HepG2 (cell line): Measurements from ENCODE around the gene ECD. TPM values are rescaled to one million over a fixed set of nuclear protein-coding genes. Genes with fewer than 3 reads are reported as not detected.
A peak's percentile ranks its signal among the peaks of the same experiment; 100 is the strongest.

ENCODE experiments used
- ATAC-seq: fragments of 200-7000 bp; cut with Tn5 transposase; 3 replicates; pipeline ENCODE4 v1.9.1; 2020; ENCODE audit warnings: mild to moderate bottlenecking, moderate library complexity
- BruUV-seq: library from RNA; stranded (reverse); fragments of 400-500 nt; replicated peaks from 2 replicates; lab custom pipeline; 2021; lab: Mats Ljungman, UMichigan
- CTCF ChIA-PET: fragments of 300-600 bp; formaldehyde crosslinking; extraction: SDS; loops from one replicate; lab custom pipeline; 2021; ENCODE audit warnings: low total read pairs, inconsistent platforms, low intra/inter-chr PET ratio; lab: Yijun Ruan, JAX
- POLR2A ChIA-PET: fragments of 350-600 bp; sonication (Branson Sonifier 250); formaldehyde crosslinking; loops from one replicate; lab custom pipeline; 2020; ENCODE audit warnings: antibody characterized with exemption, inconsistent platforms; lab: Yijun Ruan, JAX
- DNase-seq: peaks from one replicate; pipeline ENCODE4 v3.0.0-alpha.2; 2015; ENCODE audit warnings: low spot score
- FAIRE-seq: peaks from 3 replicates; lab custom pipeline; 2011; peaks lifted over from hg19 to GRCh38; lab: Jason Lieb, UNC
- H2AFZ ChIP-seq: one replicate; pipeline ENCODE4 v1.6.1; 2011; ENCODE audit warnings: low read length, inconsistent platforms
- H3K27ac ChIP-seq: fragments of 300-600 bp; 3 replicates; pipeline ENCODE4 v1.8.0; 2011; ENCODE audit warnings: mixed run types, mild to moderate bottlenecking, mixed read lengths, low read length, inconsistent platforms; ENCODE audit not compliant: insufficient read depth; ENCODE audit errors: extremely low read length
- H3K27me3 ChIP-seq, 2 experiments: fragments of 200-600 bp in 1 of 2; 2 replicates in 1 of 2; 3 replicates in 1 of 2; pipeline versions ENCODE4 v1.6.0 to v1.8.0; 2011; ENCODE audit warnings: low read length in 2 of 2, mild to moderate bottlenecking in 2 of 2, moderate library complexity in 2 of 2, inconsistent platforms in 1 of 2; ENCODE audit not compliant: insufficient read depth in 2 of 2, control insufficient read depth in 1 of 2
- H3K36me3 ChIP-seq, 2 experiments: fragments of 200-600 bp in 1 of 2; replicated peaks in 1 of 2; 2 replicates in 1 of 2; 3 replicates in 1 of 2; pipeline versions ENCODE4 v1.5.1 to v1.8.0; 2011; ENCODE audit warnings: low read length in 2 of 2, inconsistent platforms in 1 of 2; ENCODE audit not compliant: insufficient read depth in 2 of 2, control insufficient read depth in 1 of 2
- H3K4me1 ChIP-seq: 2 replicates; pipeline ENCODE4 v1.5.1; 2012; ENCODE audit warnings: low read length, inconsistent platforms; ENCODE audit not compliant: insufficient read depth
- H3K4me2 ChIP-seq: 2 replicates; pipeline ENCODE4 v1.6.0; 2011; ENCODE audit warnings: low read depth, low read length, inconsistent platforms
- H3K4me3 ChIP-seq, 3 experiments: fragments of 200-600 bp in 1 of 3; sonication (generic), shearing (Covaris generic) in 1 of 3; replicated peaks in 1 of 3; 2 replicates each; pipeline ENCODE4 v1.5.1; 2011 to 2016; ENCODE audit warnings: low read length in 3 of 3, inconsistent platforms in 2 of 3, low read depth in 2 of 3, mild to moderate bottlenecking in 2 of 3, control low read depth in 1 of 3, mixed read lengths in 1 of 3; ENCODE audit not compliant: insufficient read depth in 1 of 3
- H3K79me2 ChIP-seq: one replicate; pipeline ENCODE4 v1.6.1; 2011; ENCODE audit warnings: low read length, inconsistent platforms; ENCODE audit not compliant: insufficient read depth
- H3K9ac ChIP-seq: 2 replicates; pipeline ENCODE4 v1.6.0; 2011; ENCODE audit warnings: mild to moderate bottlenecking, low read depth, low read length, inconsistent platforms; ENCODE audit not compliant: insufficient read depth
- H3K9me3 ChIP-seq: 2 replicates; pipeline ENCODE4 v1.5.1; 2012; ENCODE audit warnings: mild to moderate bottlenecking, low read length
- H4K20me1 ChIP-seq: 2 replicates; pipeline ENCODE4 v1.6.0; 2011; ENCODE audit warnings: inconsistent platforms, mild to moderate bottlenecking, low read length, moderate library complexity; ENCODE audit not compliant: insufficient read depth
- CERS6 ChIP-seq: sonication (generic); formaldehyde crosslinking; IDR thresholded peaks from 2 replicates; pipeline ENCODE4 v1.5.0; 2020; ENCODE audit warnings: missing genetic modification reagents
- FOXA3 ChIP-seq: IDR thresholded peaks from 2 replicates; pipeline ENCODE4 v1.6.1; 2016; ENCODE audit warnings: missing genetic modification reagents, missing compliant biosample characterization
- HOMEZ ChIP-seq: IDR thresholded peaks from 2 replicates; pipeline ENCODE4 v1.6.1; 2016; ENCODE audit warnings: low read depth
- NFE2 ChIP-seq: sonication (generic); formaldehyde crosslinking; IDR thresholded peaks from 2 replicates; pipeline ENCODE4 v1.4.0; 2020; ENCODE audit warnings: missing genetic modification reagents
- ONECUT2 ChIP-seq: sonication (generic); formaldehyde crosslinking; IDR thresholded peaks from 2 replicates; pipeline ENCODE4 v1.4.0; 2020; ENCODE audit warnings: missing genetic modification reagents
- POLR2AphosphoS5 ChIP-seq: IDR thresholded peaks from 2 replicates; pipeline ENCODE4 v1.6.1; 2012; ENCODE audit warnings: low read depth, low read length
- RARA ChIP-seq: IDR thresholded peaks from 2 replicates; pipeline ENCODE4 v1.6.1; 2016; ENCODE audit warnings: missing genetic modification reagents, missing compliant biosample characterization
- SOX5 ChIP-seq: IDR thresholded peaks from 2 replicates; pipeline ENCODE4 v1.6.1; 2016; ENCODE audit warnings: borderline replicate concordance
- ZBTB21 ChIP-seq: sonication (generic); formaldehyde crosslinking; IDR thresholded peaks from 2 replicates; pipeline ENCODE4 v1.4.0; 2020; ENCODE audit warnings: missing genetic modification reagents
- ZFP36L2 ChIP-seq: sonication (generic); formaldehyde crosslinking; IDR thresholded peaks from 2 replicates; pipeline ENCODE4 v1.4.0; 2020; ENCODE audit warnings: missing genetic modification reagents
- ZNF510 ChIP-seq: sonication (generic); formaldehyde crosslinking; IDR thresholded peaks from 2 replicates; pipeline ENCODE4 v1.4.0; 2020; ENCODE audit warnings: low read depth, mild to moderate bottlenecking, missing genetic modification reagents
- ZNF557 ChIP-seq: sonication (generic); formaldehyde crosslinking; IDR thresholded peaks from 2 replicates; pipeline ENCODE4 v1.4.0; 2020; ENCODE audit warnings: missing genetic modification reagents
- ZNF558 ChIP-seq: sonication (generic); formaldehyde crosslinking; IDR thresholded peaks from 2 replicates; pipeline ENCODE4 v1.9.0; 2022; ENCODE audit warnings: mild to moderate bottlenecking, missing genetic modification reagents, borderline replicate concordance
- ZNF790 ChIP-seq: sonication (generic); formaldehyde crosslinking; IDR thresholded peaks from 2 replicates; pipeline ENCODE4 v1.8.0; 2022; ENCODE audit warnings: missing genetic modification reagents, mild to moderate bottlenecking, borderline replicate concordance
- ZSCAN31 ChIP-seq: sonication (generic); formaldehyde crosslinking; IDR thresholded peaks from 2 replicates; pipeline ENCODE4 v1.5.0; 2020; ENCODE audit warnings: low read depth, mild to moderate bottlenecking, missing genetic modification reagents
- WGBS: methylation state at CpG from one replicate; pipeline ENCODE4 v1.1.6; 2017; ENCODE audit warnings: low lambda C conversion rate; 5-methylcytosine and 5-hydroxymethylcytosine counted together
- in situ Hi-C: cut with HindIII; loops from 2 replicates; pipeline ENCODE4 v1.10.0; 2017; ENCODE audit warnings: low pct_unique_long_range_greater_than_20kb; ENCODE audit not compliant: extremely low pct_ligation_motif_present
- intact Hi-C: fragments of 100-400 bp; cut with micrococcal nuclease; formaldehyde crosslinking; loops from one replicate; pipeline ENCODE4 v1.10.0; 2022; ENCODE audit not compliant: unreplicated experiment
- polyA plus RNA-seq, 8 experiments: library from polyadenylated mRNA; depleted of rRNA in 3 of 8; stranded (reverse) in 7 of 8; unstranded in 1 of 8; fragments of >200 nt; fragmentation: Illumina TruSeq in 4 of 8; extraction: Trizol in 4 of 8; gene quantifications; 2 replicates each; pipeline versions ENCODE4 v1.2.1 to v1.2.3, GENCODE V29; 2011 to 2016; ENCODE audit warnings: low read depth in 4 of 8, missing spikeins in 1 of 8, mixed read lengths in 1 of 8; ENCODE audit not compliant: insufficient read depth in 1 of 8
- total RNA-seq, 5 experiments: library from RNA; depleted of rRNA; stranded (reverse); fragments of >200 nt; fragmentation: Illumina TruSeq; extraction: Trizol; gene quantifications; 2 replicates each; pipeline ENCODE4 v1.2.3, GENCODE V29; 2016; ENCODE audit warnings: low read depth in 1 of 5
- TF ChIP-seq, protein P1 (sequence below): IDR thresholded peaks from 2 replicates; pipeline ENCODE4 v1.6.1; 2016
- TF ChIP-seq, protein P2 (sequence below): sonication (generic); formaldehyde crosslinking; conservative IDR thresholded peaks from 2 replicates; pipeline ENCODE4 v1.4.0; 2020; ENCODE audit warnings: mild to moderate bottlenecking, missing genetic modification reagents, moderate library complexity

The ECD gene
- total and polyA plus RNA-seq, 2 of the 13 experiments (the other 11 are each of a cell fraction or from before 2014, with no cell fraction given) = 21.5 to 27.6 TPM

DNA sequence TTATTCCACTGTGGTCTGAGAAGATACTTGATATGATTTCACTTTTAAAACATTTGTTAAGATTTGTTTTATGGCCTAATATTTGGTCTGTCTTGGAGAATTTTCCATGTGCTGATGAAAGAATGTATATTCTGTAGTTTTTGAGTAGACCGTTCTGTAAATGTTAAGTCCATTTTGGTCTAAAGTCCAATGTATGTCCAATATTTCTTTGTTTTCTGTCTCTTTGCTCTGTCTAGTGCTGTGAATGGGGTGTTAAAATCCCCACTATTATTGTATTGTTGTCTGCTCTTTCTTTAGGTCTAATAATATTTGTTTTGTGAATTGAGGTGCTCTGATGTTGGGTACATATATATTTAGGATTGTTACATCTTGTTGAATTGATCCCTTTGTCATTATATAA, 47.9 kb upstream of the ECD start (continued):
- TF ChIP-seq HOMEZ (peak; percentile 27; the same call in 1 of the 2 replicates), RARA (CRISPR knock-in tag) (no peak), SOX5 (CRISPR knock-in tag) (peak; percentile 54), ZNF557 (no peak), ZSCAN31 (no peak), ZNF790 (CRISPR knock-in tag) (no peak), ZFP36L2 (no peak), ZBTB21 (no peak), CERS6 (no peak)
- TF ChIP-seq, protein P1, sequence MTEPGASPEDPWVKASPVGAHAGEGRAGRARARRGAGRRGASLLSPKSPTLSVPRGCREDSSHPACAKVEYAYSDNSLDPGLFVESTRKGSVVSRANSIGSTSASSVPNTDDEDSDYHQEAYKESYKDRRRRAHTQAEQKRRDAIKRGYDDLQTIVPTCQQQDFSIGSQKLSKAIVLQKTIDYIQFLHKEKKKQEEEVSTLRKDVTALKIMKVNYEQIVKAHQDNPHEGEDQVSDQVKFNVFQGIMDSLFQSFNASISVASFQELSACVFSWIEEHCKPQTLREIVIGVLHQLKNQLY (CRISPR knock-in tag) = no peak

DNA sequence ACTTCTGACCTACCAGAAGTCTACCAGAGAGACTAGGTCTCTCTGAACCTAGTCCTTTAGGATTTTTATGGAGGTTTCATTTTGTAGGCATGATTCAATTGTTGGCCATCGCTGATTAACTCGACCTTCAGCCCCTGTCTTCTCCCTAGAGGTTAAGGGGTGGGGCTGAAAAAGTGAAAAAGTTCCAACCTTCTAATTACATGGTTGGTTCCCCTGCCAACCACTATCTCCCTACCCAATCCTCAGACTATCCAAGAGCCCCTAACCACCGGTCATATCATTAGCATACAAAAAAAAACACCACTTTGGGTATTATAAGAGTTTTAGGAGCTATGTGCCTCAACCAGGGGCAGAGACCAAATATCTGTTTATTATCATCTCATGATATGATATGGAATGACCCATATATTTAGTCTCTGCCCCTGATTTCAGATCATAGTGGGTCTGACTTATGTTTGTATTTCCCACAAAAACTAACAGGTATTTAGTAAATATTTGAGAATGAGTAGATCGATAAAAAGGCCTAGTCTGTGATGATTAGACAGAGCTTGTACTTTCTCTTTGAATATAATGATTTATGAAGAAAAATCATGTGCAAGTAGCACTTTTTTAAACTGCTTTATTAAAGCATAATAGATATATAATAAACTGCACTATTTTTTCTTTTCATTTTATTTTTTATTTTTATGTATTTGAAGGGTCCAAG, 43.5 kb upstream of the ECD start:
- peaks cover 4% of the 10 kb centered on the region; the same call in 1 of the 2 replicates for H3K9me3 ChIP-seq
- no peak overlapping the region for H3K4me3 ChIP-seq
- peaks cover 35% of the 10 kb centered on the region for H3K4me1 ChIP-seq
- intact Hi-C loops (no loop called here), in situ Hi-C loops (no loop called here)
- ChIA-PET CTCF (no interaction called here), POLR2A (no interaction called here)
- WGBS = 67% methylated on average over 4 of the region's 4 CpGs
- no peaks in the 10 kb centered on the region for H3K27me3 ChIP-seq
- no TSS peak for BruUV-seq
- no peak overlapping the region for H3K9ac ChIP-seq
- DNase-seq = no peak
- peak; percentile 34; the same call in 1 of the 3 replicates for ATAC-seq
- no peaks in the 10 kb centered on the region for H3K79me2 ChIP-seq
- no peak for FAIRE-seq
- H2AFZ ChIP-seq = no peak overlapping the region
- peak overlapping the region; percentile 11 for H3K27ac ChIP-seq
- no peaks in the 10 kb centered on the region for H4K20me1 ChIP-seq
- peak; percentile 45; the same call in 1 of the 2 replicates for TF ChIP-seq ONECUT2 (CRISPR knock-in tag)
- TF ChIP-seq, protein P2, sequence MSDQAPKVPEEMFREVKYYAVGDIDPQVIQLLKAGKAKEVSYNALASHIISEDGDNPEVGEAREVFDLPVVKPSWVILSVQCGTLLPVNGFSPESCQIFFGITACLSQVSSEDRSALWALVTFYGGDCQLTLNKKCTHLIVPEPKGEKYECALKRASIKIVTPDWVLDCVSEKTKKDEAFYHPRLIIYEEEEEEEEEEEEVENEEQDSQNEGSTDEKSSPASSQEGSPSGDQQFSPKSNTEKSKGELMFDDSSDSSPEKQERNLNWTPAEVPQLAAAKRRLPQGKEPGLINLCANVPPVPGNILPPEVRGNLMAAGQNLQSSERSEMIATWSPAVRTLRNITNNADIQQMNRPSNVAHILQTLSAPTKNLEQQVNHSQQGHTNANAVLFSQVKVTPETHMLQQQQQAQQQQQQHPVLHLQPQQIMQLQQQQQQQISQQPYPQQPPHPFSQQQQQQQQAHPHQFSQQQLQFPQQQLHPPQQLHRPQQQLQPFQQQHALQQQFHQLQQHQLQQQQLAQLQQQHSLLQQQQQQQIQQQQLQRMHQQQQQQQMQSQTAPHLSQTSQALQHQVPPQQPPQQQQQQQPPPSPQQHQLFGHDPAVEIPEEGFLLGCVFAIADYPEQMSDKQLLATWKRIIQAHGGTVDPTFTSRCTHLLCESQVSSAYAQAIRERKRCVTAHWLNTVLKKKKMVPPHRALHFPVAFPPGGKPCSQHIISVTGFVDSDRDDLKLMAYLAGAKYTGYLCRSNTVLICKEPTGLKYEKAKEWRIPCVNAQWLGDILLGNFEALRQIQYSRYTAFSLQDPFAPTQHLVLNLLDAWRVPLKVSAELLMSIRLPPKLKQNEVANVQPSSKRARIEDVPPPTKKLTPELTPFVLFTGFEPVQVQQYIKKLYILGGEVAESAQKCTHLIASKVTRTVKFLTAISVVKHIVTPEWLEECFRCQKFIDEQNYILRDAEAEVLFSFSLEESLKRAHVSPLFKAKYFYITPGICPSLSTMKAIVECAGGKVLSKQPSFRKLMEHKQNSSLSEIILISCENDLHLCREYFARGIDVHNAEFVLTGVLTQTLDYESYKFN (CRISPR knock-in tag) = 0 out of 2 replicates have a peak, but pooled peaks have one; percentile 23
- TF ChIP-seq ZNF510 (CRISPR knock-in tag) = no peak
- TF ChIP-seq FOXA3 = no peak
- no peak for TF ChIP-seq POLR2AphosphoS5
- no peak for TF ChIP-seq NFE2 (CRISPR knock-in tag)
- no peak for TF ChIP-seq ZNF558
- no peaks in the 10 kb centered on the region for H3K36me3 ChIP-seq
- H3K4me2 ChIP-seq = no peak overlapping the region
